Osteocyte (in vitro differentiated cells): ENCODE results near the gene CCSER2. TPM values are rescaled to one million over a fixed set of nuclear protein-coding genes. Genes with fewer than 3 reads are reported as not detected.

Experiments
- DNase-seq: peaks from one replicate; pipeline ENCODE4 v3.0.0; 2021; ENCODE audit warnings: mixed read lengths; ENCODE audit not compliant: unreplicated experiment; ENCODE audit errors: extremely low spot score
- H3K27ac Mint-ChIP-seq: one replicate; pipeline ENCODE4 v1.8.0; 2021; ENCODE audit warnings: mild to moderate bottlenecking, mixed read lengths; ENCODE audit not compliant: unreplicated experiment
- H3K27me3 Mint-ChIP-seq: one replicate; pipeline ENCODE4 v1.8.0; 2021; ENCODE audit warnings: mixed read lengths; ENCODE audit not compliant: unreplicated experiment
- H3K36me3 Mint-ChIP-seq: one replicate; pipeline ENCODE4 v1.8.0; 2021; ENCODE audit warnings: mixed read lengths; ENCODE audit not compliant: unreplicated experiment
- H3K4me1 Mint-ChIP-seq: one replicate; pipeline ENCODE4 v1.8.0; 2021; ENCODE audit warnings: mixed read lengths; ENCODE audit not compliant: unreplicated experiment
- H3K4me3 Mint-ChIP-seq: one replicate; pipeline ENCODE4 v1.8.0; 2021; ENCODE audit warnings: mild to moderate bottlenecking, moderate library complexity, mixed read lengths; ENCODE audit not compliant: unreplicated experiment
- H3K9me3 Mint-ChIP-seq: one replicate; pipeline ENCODE4 v1.8.0; 2021; ENCODE audit warnings: mixed read lengths; ENCODE audit not compliant: unreplicated experiment
- total RNA-seq: library from RNA; stranded (reverse); gene quantifications from 2 replicates; pipeline ENCODE4 v1.2.1, GENCODE V29; 2021
- TF ChIP-seq, protein P1 (sequence below): fragments of 200-600 bp; sonication (generic); IDR thresholded peaks from 2 replicates; pipeline ENCODE4 v1.5.0; 2021; ENCODE audit warnings: antibody characterized with exemption, mild to moderate bottlenecking, moderate library complexity

The CCSER2 gene
- total RNA-seq, 1 donor from 2014 or later = 70.3 TPM

- H3K9me3 Mint-ChIP-seq = no peaks in the 10 kb centered on the region
- TF ChIP-seq, protein P1, sequence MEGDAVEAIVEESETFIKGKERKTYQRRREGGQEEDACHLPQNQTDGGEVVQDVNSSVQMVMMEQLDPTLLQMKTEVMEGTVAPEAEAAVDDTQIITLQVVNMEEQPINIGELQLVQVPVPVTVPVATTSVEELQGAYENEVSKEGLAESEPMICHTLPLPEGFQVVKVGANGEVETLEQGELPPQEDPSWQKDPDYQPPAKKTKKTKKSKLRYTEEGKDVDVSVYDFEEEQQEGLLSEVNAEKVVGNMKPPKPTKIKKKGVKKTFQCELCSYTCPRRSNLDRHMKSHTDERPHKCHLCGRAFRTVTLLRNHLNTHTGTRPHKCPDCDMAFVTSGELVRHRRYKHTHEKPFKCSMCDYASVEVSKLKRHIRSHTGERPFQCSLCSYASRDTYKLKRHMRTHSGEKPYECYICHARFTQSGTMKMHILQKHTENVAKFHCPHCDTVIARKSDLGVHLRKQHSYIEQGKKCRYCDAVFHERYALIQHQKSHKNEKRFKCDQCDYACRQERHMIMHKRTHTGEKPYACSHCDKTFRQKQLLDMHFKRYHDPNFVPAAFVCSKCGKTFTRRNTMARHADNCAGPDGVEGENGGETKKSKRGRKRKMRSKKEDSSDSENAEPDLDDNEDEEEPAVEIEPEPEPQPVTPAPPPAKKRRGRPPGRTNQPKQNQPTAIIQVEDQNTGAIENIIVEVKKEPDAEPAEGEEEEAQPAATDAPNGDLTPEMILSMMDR = no peak
- no peaks in the 10 kb centered on the region for H3K27me3 Mint-ChIP-seq
- H3K4me3 Mint-ChIP-seq = no peak overlapping the region
- no peak overlapping the region for H3K27ac Mint-ChIP-seq
- peaks cover 4% of the 10 kb centered on the region for H3K4me1 Mint-ChIP-seq
- DNase-seq = no peak
- H3K36me3 Mint-ChIP-seq = peaks cover 8% of the 10 kb centered on the region
Observed at GRCh38 chr10:84370283-84370682, 41.9 kb downstream of the CCSER2 start.

- peaks cover 8% of the 10 kb centered on the region for H3K36me3 Mint-ChIP-seq
- no peak for DNase-seq
- no peak overlapping the region for H3K27ac Mint-ChIP-seq
- no peak overlapping the region for H3K4me3 Mint-ChIP-seq
- no peaks in the 10 kb centered on the region for H3K27me3 Mint-ChIP-seq
- H3K4me1 Mint-ChIP-seq = peaks cover 2% of the 10 kb centered on the region
- H3K9me3 Mint-ChIP-seq = no peaks in the 10 kb centered on the region
- TF ChIP-seq, protein P1 = no peak
Observed at GRCh38 chr10:84371944-84372343, 43.6 kb downstream of the CCSER2 start.

DNA sequence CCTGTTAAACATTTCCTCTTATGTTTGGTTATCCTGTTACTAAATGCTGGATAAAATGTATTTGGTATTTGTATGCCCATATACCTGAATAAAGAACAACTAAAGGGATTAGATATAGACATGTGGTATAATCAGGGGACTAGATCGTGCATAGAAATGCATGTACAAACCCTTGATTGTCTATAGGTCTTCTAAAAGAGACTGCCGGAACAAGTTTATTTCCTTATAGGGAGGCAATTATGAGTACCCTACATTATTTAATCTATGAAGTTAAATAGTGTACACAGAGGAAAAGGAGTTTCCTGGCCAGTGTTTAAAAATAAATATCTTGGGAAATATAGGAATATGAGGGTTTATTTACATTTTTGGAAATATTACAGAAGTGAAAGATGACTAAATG lies 44.6 kb downstream of the CCSER2 start:
- peaks cover 5% of the 10 kb centered on the region for H3K4me1 Mint-ChIP-seq
- no peak for DNase-seq
- no peak overlapping the region for H3K27ac Mint-ChIP-seq
- H3K4me3 Mint-ChIP-seq = no peak overlapping the region
- TF ChIP-seq, protein P1 = no peak
- H3K27me3 Mint-ChIP-seq = no peaks in the 10 kb centered on the region
- H3K36me3 Mint-ChIP-seq = peaks cover 8% of the 10 kb centered on the region
- H3K9me3 Mint-ChIP-seq = no peaks in the 10 kb centered on the region

GRCh38 chr10:84374455-84374854 lies 46.1 kb downstream of the CCSER2 start:
- TF ChIP-seq, protein P1 = no peak
- Mint-ChIP-seq H3K4me1 (peaks cover 5% of the 10 kb centered on the region), H3K9me3 (no peaks in the 10 kb centered on the region), H3K4me3 (no peak overlapping the region), H3K36me3 (peaks cover 9% of the 10 kb centered on the region), H3K27ac (no peak overlapping the region), H3K27me3 (no peaks in the 10 kb centered on the region)
- no peak for DNase-seq

GRCh38 chr10:84375011-84375410 lies 46.6 kb downstream of the CCSER2 start:
- H3K4me1 Mint-ChIP-seq = peaks cover 5% of the 10 kb centered on the region
- H3K27ac Mint-ChIP-seq = no peak overlapping the region
- H3K4me3 Mint-ChIP-seq = no peak overlapping the region
- no peak for DNase-seq
- TF ChIP-seq, protein P1 = peak; percentile 80
- peaks cover 9% of the 10 kb centered on the region for H3K36me3 Mint-ChIP-seq
- no peaks in the 10 kb centered on the region for H3K9me3 Mint-ChIP-seq
- H3K27me3 Mint-ChIP-seq = no peaks in the 10 kb centered on the region
